Esophagus (tissue), 2 donors: ENCODE measurements around the gene CLECL1. TPM values are rescaled to one million over a fixed set of nuclear protein-coding genes. Genes with fewer than 3 reads are reported as not detected.

Experiments
- H3K27ac ChIP-seq, 2 donors: one replicate each; pipeline ENCODE4 v1.5.1; 2013; ENCODE audit warnings: low read depth in 2 of 2, mild to moderate bottlenecking in 2 of 2, inconsistent platforms in 1 of 2, low read length in 1 of 2, moderate library complexity in 1 of 2
- H3K27me3 ChIP-seq, 2 donors: one replicate each; pipeline ENCODE4 v1.6.1; 2013; ENCODE audit warnings: low read length in 2 of 2, control low read depth in 1 of 2, mild to moderate bottlenecking in 1 of 2; ENCODE audit not compliant: insufficient read depth in 2 of 2, control insufficient read depth in 1 of 2
- H3K36me3 ChIP-seq, 2 donors: one replicate each; pipeline ENCODE4 v1.6.1; 2013; ENCODE audit warnings: low read length in 1 of 2; ENCODE audit not compliant: control insufficient read depth in 2 of 2, insufficient read depth in 2 of 2
- H3K4me1 ChIP-seq, 2 donors: one replicate each; pipeline ENCODE4 v1.6.1; 2013; ENCODE audit warnings: low read length in 1 of 2; ENCODE audit not compliant: control insufficient read depth in 2 of 2, insufficient read depth in 2 of 2
- H3K4me3 ChIP-seq, 2 donors: one replicate each; pipeline ENCODE4 v1.5.1; 2013; ENCODE audit warnings: low read length in 2 of 2, mild to moderate bottlenecking in 2 of 2, low read depth in 1 of 2, moderate library complexity in 1 of 2
- H3K9me3 ChIP-seq, 2 donors: one replicate each; pipeline ENCODE4 v1.6.1; 2013; ENCODE audit warnings: mild to moderate bottlenecking in 2 of 2, low read depth in 1 of 2, low read length in 1 of 2, moderate library complexity in 1 of 2; ENCODE audit not compliant: control insufficient read depth in 2 of 2, insufficient read depth in 1 of 2
- WGBS, 2 donors: extraction: QIAGEN DNeasy Blood & Tissue Kit; methylation state at CpG; one replicate each; pipeline ENCODE4 v1.1.7; 2013; 5-methylcytosine and 5-hydroxymethylcytosine counted together
- polyA plus RNA-seq, 2 donors: library from polyadenylated mRNA; stranded (reverse); fragments of 200-250 nt; gene quantifications; one replicate each; pipeline ENCODE4 v1.2.3, GENCODE V29; 2013
- donor health status: healthy with polysubstance abuse.
- donor health status: Bipolar disorder and iron deficiency.

Gene CLECL1
- polyA plus RNA-seq, result under 1 TPM in 1 of 2 donors, not detected in 1; 0.25 TPM

- Histone ChIP-seq H3K9me3 (no peaks in the 10 kb centered on the region), H3K4me3 (no peak within 1 kb of the TSS), H3K27ac (no peak within 1 kb of the TSS), H3K4me1 (no peaks in the 10 kb centered on the region), H3K36me3 (no peaks in the 10 kb centered on the region), H3K27me3 (no peaks in the 10 kb centered on the region)
- WGBS, 2 donors, result 74 to 75% methylated on average over 8 of the region's 8 CpGs
Measured at GRCh38 chr12:9732921-9733461, at the start of gene CLECL1. CLECL1 (minus strand) TSS chr12:9733097.

DNA sequence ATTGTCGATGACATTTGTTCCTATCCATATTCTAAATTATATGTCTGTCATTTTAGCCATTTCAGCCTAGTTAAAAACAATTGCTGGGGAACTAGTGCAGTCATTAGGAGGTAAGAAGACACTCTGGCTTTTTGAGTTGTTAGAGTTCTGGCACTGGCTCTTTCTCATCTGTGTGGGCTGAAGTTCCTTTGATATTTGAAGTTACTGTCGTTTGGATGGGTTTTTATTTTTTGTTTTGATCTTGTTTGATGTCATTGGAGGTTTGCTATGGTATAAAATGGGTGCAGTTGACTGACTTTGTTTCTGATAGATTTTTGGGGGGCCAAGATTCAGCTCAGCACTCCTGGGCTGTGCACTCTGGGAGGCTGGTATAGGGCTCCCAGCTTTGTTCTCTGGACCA, 48.5 kb upstream of the CLECL1 start:
- Histone ChIP-seq H3K27ac (no peak overlapping the region), H3K4me3 (no peak overlapping the region), H3K36me3 (no peaks in the 10 kb centered on the region), H3K27me3 (no peaks in the 10 kb centered on the region), H3K9me3 (no peaks in the 10 kb centered on the region), H3K4me1 (no peaks in the 10 kb centered on the region)
- WGBS, 2 donors, result 84 to 86% methylated on average over 2 of the region's 2 CpGs

DNA sequence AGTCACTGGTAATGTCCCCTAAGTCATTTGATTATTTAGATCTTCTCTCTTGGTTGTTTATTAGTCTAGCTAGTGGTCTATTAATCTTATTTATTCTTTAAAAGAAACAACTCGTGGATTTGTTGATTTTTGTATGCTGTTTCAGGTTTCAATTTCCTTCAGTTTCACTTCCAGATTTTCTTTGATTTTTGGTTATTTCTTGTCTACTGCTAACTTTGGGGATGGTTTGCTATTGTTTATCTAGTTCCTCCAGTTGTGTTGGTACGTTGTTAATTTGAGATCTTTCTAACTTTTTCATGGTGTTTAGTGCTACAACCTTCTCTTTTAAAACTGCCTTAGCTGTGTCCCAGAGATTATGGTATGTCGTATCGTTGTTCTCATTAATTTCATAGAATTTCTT, 46.3 kb upstream of the CLECL1 start:
- Histone ChIP-seq H3K4me1 (peaks cover 0 to 5% of the 10 kb centered on the region in 2 donors), H3K27ac (no peak overlapping the region), H3K27me3 (no peaks in the 10 kb centered on the region), H3K4me3 (no peak overlapping the region), H3K9me3 (no peaks in the 10 kb centered on the region), H3K36me3 (no peaks in the 10 kb centered on the region)
- 62 to 63% methylated on average over 4 of the region's 4 CpGs for WGBS, 2 donors

DNA sequence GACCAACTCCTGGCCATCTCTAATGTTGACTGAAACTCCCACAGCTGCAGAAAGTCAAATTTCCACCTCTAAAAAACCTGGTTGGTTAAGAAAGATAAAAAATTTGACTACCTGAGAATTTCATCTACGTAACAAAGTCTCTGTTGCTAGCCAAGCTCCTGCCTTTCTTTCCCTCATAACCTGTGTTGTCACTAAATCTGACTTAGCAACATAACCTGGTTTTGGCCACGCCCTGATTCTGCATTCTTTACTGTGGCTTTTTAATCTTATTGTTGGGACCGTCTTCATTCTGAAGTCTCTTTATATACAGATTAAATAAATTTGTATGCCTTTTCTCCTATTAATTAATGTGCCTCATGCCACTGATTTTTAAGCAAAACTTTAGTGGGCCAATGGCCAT, 43.9 kb upstream of the CLECL1 start:
- Histone ChIP-seq H3K9me3 (no peaks in the 10 kb centered on the region), H3K27me3 (no peaks in the 10 kb centered on the region), H3K4me1 (peaks cover 0 to 5% of the 10 kb centered on the region in 2 donors), H3K4me3 (no peak overlapping the region), H3K36me3 (no peaks in the 10 kb centered on the region), H3K27ac (no peak overlapping the region)
- WGBS, 2 donors, result 65 to 68% methylated on average over 3 of the region's 3 CpGs

DNA sequence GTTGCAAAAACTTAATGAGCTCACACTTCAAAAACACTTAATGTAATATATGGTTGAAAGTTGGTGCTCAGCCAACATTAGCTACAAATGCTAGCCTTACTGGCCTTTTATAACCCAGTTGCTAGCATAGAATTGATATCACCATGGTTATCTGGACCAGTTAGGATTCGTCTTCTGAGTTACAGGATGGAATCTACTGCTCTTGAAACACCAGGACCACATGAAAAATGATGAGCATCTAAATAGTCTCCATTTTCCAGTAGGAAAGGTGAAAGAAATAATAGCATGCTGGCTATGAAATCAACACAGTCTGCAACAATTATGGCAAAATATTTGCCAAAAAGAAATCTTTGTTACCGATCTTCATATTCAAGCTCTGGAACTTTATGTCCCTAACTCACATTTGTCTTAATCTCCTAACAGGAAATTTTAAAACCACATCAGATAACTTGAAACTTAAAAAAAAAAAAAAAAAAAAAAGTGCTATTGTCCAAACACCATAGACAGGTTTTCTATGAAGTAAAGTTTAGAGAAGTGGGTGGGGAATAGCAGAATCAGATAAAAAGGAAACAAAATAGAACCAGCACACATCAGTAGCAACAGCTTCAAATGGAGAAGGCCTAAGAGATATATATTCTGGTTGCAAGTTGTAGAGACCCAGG, 40.5 kb upstream of the CLECL1 start:
- no peaks in the 10 kb centered on the region for H3K27me3 ChIP-seq
- peaks cover 0 to 5% of the 10 kb centered on the region in 2 donors for H3K4me1 ChIP-seq
- 74 to 78% methylated on average over 2 of the region's 2 CpGs for WGBS, 2 donors
- H3K4me3 ChIP-seq, result no peak overlapping the region
- H3K27ac ChIP-seq, result no peak overlapping the region
- H3K9me3 ChIP-seq, result no peaks in the 10 kb centered on the region
- H3K36me3 ChIP-seq, result no peaks in the 10 kb centered on the region

GRCh38 chr12:9763025-9763424, 30.1 kb upstream of the CLECL1 start:
- H3K27ac ChIP-seq, result no peak overlapping the region
- WGBS, 2 donors, result 71 to 72% methylated on average over 2 of the region's 2 CpGs
- H3K36me3 ChIP-seq, result no peaks in the 10 kb centered on the region
- no peaks in the 10 kb centered on the region for H3K27me3 ChIP-seq
- no peaks in the 10 kb centered on the region for H3K4me1 ChIP-seq
- no peak overlapping the region for H3K4me3 ChIP-seq
- H3K9me3 ChIP-seq, result no peaks in the 10 kb centered on the region

GRCh38 chr12:9762369-9762768, 29.5 kb upstream of the CLECL1 start:
- Histone ChIP-seq H3K27me3 (no peaks in the 10 kb centered on the region), H3K36me3 (no peaks in the 10 kb centered on the region), H3K4me1 (no peaks in the 10 kb centered on the region), H3K9me3 (no peaks in the 10 kb centered on the region), H3K27ac (no peak overlapping the region), H3K4me3 (no peak overlapping the region)
- 95 to 97% methylated on average over 5 of the region's 5 CpGs for WGBS, 2 donors

GRCh38 chr12:9761419-9761781, 28.5 kb upstream of the CLECL1 start:
- Histone ChIP-seq H3K4me3 (no peak overlapping the region), H3K36me3 (no peaks in the 10 kb centered on the region), H3K27ac (peak overlapping the region in 1 of 2 donors; percentile 51), H3K4me1 (no peaks in the 10 kb centered on the region), H3K27me3 (no peaks in the 10 kb centered on the region), H3K9me3 (no peaks in the 10 kb centered on the region)
- 58 to 68% methylated on average over 4 of the region's 4 CpGs for WGBS, 2 donors

GRCh38 chr12:9760699-9761418, 28.0 kb upstream of the CLECL1 start, which contains the start of gene CD69:
CD69 (minus strand) TSS chr12:9760901; CDS start chr12:9760820, 81 bp downstream.
- H3K27ac ChIP-seq, result peak within 1 kb of the TSS in 1 of 2 donors; percentile 51
- H3K4me3 ChIP-seq, result peak within 1 kb of the TSS in 1 of 2 donors; percentile 28
- H3K4me1 ChIP-seq, result no peaks in the 10 kb centered on the region
- no peaks in the 10 kb centered on the region for H3K9me3 ChIP-seq
- no peaks in the 10 kb centered on the region for H3K27me3 ChIP-seq
- H3K36me3 ChIP-seq, result no peaks in the 10 kb centered on the region
- 50 to 63% methylated on average over 6 of the region's 6 CpGs for WGBS, 2 donors
